Measurements from ENCODE around the gene ELL3. TPM values are rescaled to one million over a fixed set of nuclear protein-coding genes. Genes with fewer than 3 reads are reported as not detected.
"Not testable (repeated sequence)": the region's sequence is repeated elsewhere in the genome, so short reads cannot be mapped to it uniquely, and the experiment has no call there.

ELL3 gene
- total and polyA plus RNA-seq, 10 of the 15 experiments (the other 5 are each of a cell fraction or from before 2014, with no cell fraction given): 12.9 to 30.3 (median 20.2) TPM

DNA sequence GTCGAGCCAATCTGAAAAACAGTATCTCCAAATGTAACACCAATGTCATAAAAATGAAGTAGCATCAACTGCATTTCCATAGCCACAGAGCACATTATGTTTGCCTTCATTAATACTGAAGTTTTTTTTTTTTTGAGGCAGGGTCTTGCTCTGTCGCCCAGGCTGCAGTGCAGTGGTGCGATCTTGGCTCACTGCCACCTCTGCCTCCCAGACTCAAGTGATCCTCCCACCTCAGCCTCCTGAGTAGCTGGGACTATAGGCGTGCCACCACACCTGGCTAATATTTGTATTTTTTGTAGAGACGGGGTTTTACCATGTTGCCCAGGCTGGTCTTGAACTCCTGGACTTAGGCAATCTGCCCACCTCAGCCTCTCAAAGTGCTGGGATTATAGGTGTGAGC, 38.3 kb upstream of the ELL3 start:
- H3K4me3 ChIP-seq; H3K9ac ChIP-seq (ENCODE audit: control insufficient read depth, insufficient read depth, low read length); H3K27me3 ChIP-seq (replicated peaks in 1 of 2; ENCODE audit: control insufficient read depth in 2 of 2, insufficient read depth in 2 of 2, low read length in 1 of 2); intact Hi-C loops (cut with micrococcal nuclease; ENCODE audit: unreplicated experiment); ATAC-seq; DNase-seq (ENCODE audit: low read depth, low spot score); H3K4me2 ChIP-seq (ENCODE audit: control insufficient read depth, insufficient read depth); H3K27ac ChIP-seq (ENCODE audit: control insufficient read depth, insufficient read depth); RAD21 ChIA-PET (ENCODE audit: unreplicated experiment); CTCF ChIA-PET; H2AFZ ChIP-seq (ENCODE audit: control insufficient read depth, low read depth, low read length); BruUV-seq (replicated peaks); H3K4me1 ChIP-seq (ENCODE audit: control insufficient read depth, insufficient read depth, low read length); H3K9me3 ChIP-seq (replicated peaks; ENCODE audit: control insufficient read depth, insufficient read depth, low read length); H4K20me1 ChIP-seq (ENCODE audit: control insufficient read depth, insufficient read depth); FAIRE-seq; in situ Hi-C loops (cut with MboI): not testable (repeated sequence)
- SMC1A ChIA-PET (ENCODE audit: uncharacterized antibody, unreplicated experiment): interaction anchor here (1.7 kb wide), 1 partner anchor 43 kb away, joined by 6 read pairs; no protein-coding TSS in a partner anchor
- POLR2A ChIA-PET: interaction anchor here (1.2 kb wide), 1 partner anchor 12 kb away, joined by 3 read pairs; the partner anchor contains the start of gene WDR76
- Histone ChIP-seq H3K36me3 (ENCODE audit: control insufficient read depth in 2 of 2, insufficient read depth in 2 of 2, low read length in 1 of 2) (peaks cover 8 to 26% of the 10 kb centered on the region in 2 experiments), H3K79me2 (ENCODE audit: control insufficient read depth, insufficient read depth, low read length) (peaks cover 18% of the 10 kb centered on the region)
- whole genome bisulfite sequencing (ENCODE audit: insufficient coverage, insufficient replicate concordance, low lambda C conversion rate, missing lambda C conversion rate): 99% methylated on average over 5 of the region's 5 CpGs

GRCh38 chr15:43808960-43809678, 32.4 kb upstream of the ELL3 start:
- peak overlapping the region; percentile 59 for H3K27ac ChIP-seq (ENCODE audit: control insufficient read depth, insufficient read depth)
- DNase-seq (ENCODE audit: low read depth, low spot score): no peak
- POLR2A ChIA-PET: interaction anchor here (0.6 to 6.1 kb wide), 22 partner anchors 8 to 918 kb away, joined by 3 to 74 read pairs (median 4); partner anchors contain the start of genes ELL3, HYPK, MFAP1 and PDIA3
- FAIRE-seq: peak; percentile 86
- WGBS (ENCODE audit: insufficient coverage, insufficient replicate concordance, low lambda C conversion rate, missing lambda C conversion rate): 38% methylated on average over 6 of the region's 6 CpGs
- in situ Hi-C loops (cut with MboI): no loop called here
- H3K4me1 ChIP-seq (ENCODE audit: control insufficient read depth, insufficient read depth, low read length): peaks cover 26% of the 10 kb centered on the region
- no peaks in the 10 kb centered on the region for H3K79me2 ChIP-seq (ENCODE audit: control insufficient read depth, insufficient read depth, low read length)
- RAD21 ChIA-PET (ENCODE audit: unreplicated experiment): interaction anchor here (0.8 to 3.3 kb wide), 16 partner anchors 10 to 59 kb away, joined by 3 to 27 read pairs (median 7); partner anchors contain the start of genes ELL3, HYPK, MFAP1 and SERINC4
- H3K4me3 ChIP-seq: peak overlapping the region; percentile 19; the same call in 1 of the 2 replicates
- peaks cover 10 to 31% of the 10 kb centered on the region in 2 experiments for H3K36me3 ChIP-seq (ENCODE audit: control insufficient read depth in 2 of 2, insufficient read depth in 2 of 2, low read length in 1 of 2)
- no peaks in the 10 kb centered on the region for H3K9me3 ChIP-seq (replicated peaks; ENCODE audit: control insufficient read depth, insufficient read depth, low read length)
- BruUV-seq (replicated peaks): no TSS peak
- SMC1A ChIA-PET (ENCODE audit: uncharacterized antibody, unreplicated experiment): interaction anchor here (0.8 to 2.7 kb wide), 22 partner anchors 9 to 562 kb away, joined by 3 to 35 read pairs (median 6); partner anchors contain the start of genes ELL3, HYPK, MFAP1 and SERF2
- ATAC-seq: peak; percentile 94
- no peak overlapping the region for H3K9ac ChIP-seq (ENCODE audit: control insufficient read depth, insufficient read depth, low read length)
- intact Hi-C loops (cut with micrococcal nuclease; ENCODE audit: unreplicated experiment): loop anchor here (2.0 kb wide), 1 partner anchor 32 kb away; the partner anchor contains the start of gene ELL3
- H4K20me1 ChIP-seq (ENCODE audit: control insufficient read depth, insufficient read depth): no peaks in the 10 kb centered on the region
- H3K27me3 ChIP-seq (replicated peaks in 1 of 2; ENCODE audit: control insufficient read depth in 2 of 2, insufficient read depth in 2 of 2, low read length in 1 of 2): no peaks in the 10 kb centered on the region
- H2AFZ ChIP-seq (ENCODE audit: control insufficient read depth, low read depth, low read length): no peak overlapping the region
- CTCF ChIA-PET: interaction anchor here (0.6 to 3.2 kb wide), 12 partner anchors 9 to 257 kb away, joined by 3 to 19 read pairs (median 6); partner anchors contain the start of genes ELL3, HYPK, MFAP1 and SERINC4
- peak overlapping the region; percentile 61; the same call in 1 of the 2 replicates for H3K4me2 ChIP-seq (ENCODE audit: control insufficient read depth, insufficient read depth)
- TF ChIP-seq SPI1 (IDR thresholded peaks at IDR 0.05; ENCODE audit: borderline replicate concordance, insufficient read depth, low read depth, low read length) (peak; percentile 98), NFYA (IDR thresholded peaks at IDR 0.05; ENCODE audit: borderline replicate concordance, low read depth, low read length) (no peak), SMAD5 (IDR thresholded peaks at IDR 0.05; ENCODE audit: low read depth) (no peak), PRDM15 (CRISPR knock-in tag; IDR thresholded peaks at IDR 0.05) (no peak), YBX1 (IDR thresholded peaks at IDR 0.05) (no peak), EED (IDR thresholded peaks at IDR 0.05; ENCODE audit: low read depth) (peak; percentile 67; the same call in 1 of the 2 replicates), TAF1 (IDR thresholded peaks at IDR 0.05; ENCODE audit: borderline replicate concordance, low read depth, low read length) (no peak), CREM (IDR thresholded peaks at IDR 0.05; ENCODE audit: low read depth) (peak; percentile 48; the same call in 1 of the 2 replicates), HDGF (IDR thresholded peaks at IDR 0.05) (peak; percentile 78; the same call in 1 of the 2 replicates), NBN (IDR thresholded peaks at IDR 0.05) (peak; percentile 98), EGR1 (IDR thresholded peaks at IDR 0.05; ENCODE audit: borderline replicate concordance in 1 of 2, low read depth in 2 of 2, low read length in 2 of 2) (no peak), MYB (IDR thresholded peaks at IDR 0.05; ENCODE audit: borderline replicate concordance, low read depth, low read length) (no peak), JUND (IDR thresholded peaks at IDR 0.05; ENCODE audit: low read depth, low read length) (no peak)

Measured in GM12878 (cell line).